GM19438 (cell line): ENCODE results near the gene CH25H.
"Not testable (repeated sequence)": the region's sequence is repeated elsewhere in the genome, so short reads cannot be mapped to it uniquely, and the experiment has no call there.

ENCODE experiments used
- ATAC-seq: cut with Tn5 transposase; IDR thresholded peaks from one replicate; pipeline ENCODE4 v1.9.1; 2021; ENCODE audit warnings: low read depth; ENCODE audit not compliant: unreplicated experiment

CH25H gene

DNA sequence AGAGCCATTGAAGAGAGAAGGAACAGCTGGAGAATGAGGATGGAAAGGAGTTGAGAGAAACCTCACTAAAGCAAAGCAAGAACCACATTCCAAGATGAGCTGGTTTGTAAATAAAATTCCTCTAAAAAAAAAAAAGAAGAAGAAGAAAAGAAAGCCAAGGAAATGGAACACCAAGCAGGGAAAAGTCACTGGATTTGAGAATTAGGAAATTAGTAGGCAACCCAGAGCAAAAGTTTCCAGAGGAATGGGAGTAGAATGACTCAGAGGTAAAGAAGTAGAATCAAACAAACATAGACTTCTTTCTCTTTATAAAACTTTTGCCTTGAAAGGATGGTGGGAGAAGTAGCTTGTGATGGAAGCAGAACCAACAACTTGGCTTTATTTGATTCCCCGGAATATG lies 3.9 kb downstream of the CH25H start:
- no peak for ATAC-seq

DNA sequence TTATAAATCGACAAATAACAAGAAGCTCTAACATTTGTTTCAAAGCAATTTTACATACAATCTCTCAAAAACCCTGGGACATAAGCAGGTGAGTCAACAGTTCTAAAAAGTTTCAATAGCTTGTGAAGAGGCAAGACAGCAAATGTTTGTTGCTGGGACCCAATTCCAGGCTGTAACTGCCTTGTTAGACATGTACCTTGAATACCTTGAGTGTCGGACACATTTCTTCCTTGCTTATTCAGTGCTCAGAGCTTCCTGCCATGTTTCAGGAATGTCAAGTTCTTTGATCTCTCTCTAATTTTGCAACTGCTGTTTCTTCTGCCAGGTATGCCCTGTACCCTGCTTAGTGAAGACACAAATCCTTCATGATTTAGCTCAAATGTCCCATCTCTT lies 5.1 kb downstream of the CH25H start:
- no peak for ATAC-seq

DNA sequence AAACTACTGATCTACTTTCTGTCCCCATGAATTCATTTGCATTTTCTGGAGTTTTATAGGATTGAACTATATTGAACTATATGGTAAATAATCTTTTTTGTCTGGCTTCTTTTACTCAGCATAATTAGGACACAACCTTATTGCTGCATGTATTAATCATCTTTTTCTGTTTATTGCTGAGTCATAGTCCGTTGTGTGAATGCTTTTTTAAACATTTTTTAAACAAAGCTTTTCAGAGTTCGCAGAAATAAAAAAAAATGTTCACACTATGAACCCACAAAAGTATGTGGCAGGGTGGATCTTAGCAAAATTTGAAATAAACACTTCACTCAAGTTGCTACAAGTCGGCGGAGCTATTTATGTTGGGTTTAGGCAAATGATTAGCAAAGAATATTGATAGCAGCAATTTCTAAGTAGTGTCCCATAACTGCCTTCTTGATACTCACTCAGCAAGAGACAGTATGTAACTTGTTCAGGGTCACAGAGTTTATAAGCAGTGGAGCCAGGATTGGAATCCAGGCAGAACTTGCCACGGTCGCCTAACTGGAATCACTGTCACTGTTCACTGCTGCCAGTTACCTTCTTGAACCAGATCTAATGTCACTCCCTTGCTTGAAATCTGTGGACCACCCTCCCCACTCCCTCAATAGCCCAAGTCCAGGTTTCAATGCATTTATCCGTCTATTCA lies 5.6 kb downstream of the CH25H start:
- no peak for ATAC-seq

DNA sequence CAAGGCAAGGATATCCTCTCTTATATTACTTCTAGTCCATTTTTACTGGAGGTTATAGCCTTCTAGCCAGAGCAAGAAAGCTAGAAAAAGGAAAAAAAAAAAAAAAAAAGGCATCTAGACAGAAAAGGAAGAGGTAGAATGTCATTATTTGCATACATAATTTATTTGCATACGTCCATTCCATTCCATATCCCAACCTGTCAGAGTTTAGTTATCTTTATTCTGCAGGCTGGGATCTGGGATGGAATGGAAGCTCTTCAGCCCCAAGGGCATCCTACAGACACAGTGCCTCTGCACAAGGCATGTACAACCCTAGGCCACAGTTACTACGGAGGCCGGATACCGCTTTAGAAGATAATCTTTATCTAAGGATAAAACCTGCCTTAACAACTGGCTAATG lies 9.6 kb downstream of the CH25H start:
- no peak for ATAC-seq

DNA sequence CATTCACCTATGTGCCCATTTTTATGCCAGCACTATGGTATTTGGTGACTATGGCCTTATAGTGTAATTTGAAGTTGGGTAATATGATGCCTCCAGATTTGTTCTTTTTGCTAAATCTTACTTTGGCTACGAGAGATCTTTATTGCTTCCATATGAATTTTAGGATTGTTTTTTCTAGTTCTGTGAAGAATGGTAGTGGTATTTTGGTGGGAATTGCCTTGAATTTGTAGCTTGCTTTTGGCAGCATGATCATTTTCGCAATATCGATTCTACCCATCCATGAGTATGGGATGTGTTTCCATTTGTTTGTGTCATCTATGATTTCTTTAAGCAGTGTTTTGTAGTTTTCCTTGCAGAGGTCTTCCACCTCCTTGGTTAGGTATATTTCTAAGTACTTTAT lies 15.8 kb downstream of the CH25H start:
- ATAC-seq = not testable (repeated sequence)

DNA sequence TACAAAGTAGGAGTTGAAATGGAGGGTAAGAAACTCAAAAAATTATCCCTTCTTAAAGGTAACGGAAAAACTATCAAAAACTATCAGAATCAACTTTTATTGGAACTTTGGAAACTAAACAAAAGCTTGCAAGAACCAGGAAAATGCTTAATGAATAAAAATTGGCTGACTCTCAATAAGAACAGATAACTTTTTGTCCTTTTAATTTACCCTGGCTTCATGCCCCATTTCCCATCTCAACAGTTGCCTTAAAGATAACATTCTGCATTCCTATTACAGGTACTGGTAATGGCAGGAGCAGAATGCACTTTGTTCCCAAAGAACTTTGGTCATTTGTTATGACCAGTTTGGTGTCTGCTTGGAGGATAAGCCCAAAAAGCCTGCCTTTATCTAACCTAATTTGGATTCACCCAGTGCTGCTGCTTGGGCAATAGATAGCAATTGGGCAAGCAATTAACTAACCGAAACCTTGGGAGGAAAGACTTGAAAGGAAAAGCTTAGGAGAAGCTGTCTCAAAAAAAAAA lies 17.8 kb downstream of the CH25H start:
- no peak for ATAC-seq

DNA sequence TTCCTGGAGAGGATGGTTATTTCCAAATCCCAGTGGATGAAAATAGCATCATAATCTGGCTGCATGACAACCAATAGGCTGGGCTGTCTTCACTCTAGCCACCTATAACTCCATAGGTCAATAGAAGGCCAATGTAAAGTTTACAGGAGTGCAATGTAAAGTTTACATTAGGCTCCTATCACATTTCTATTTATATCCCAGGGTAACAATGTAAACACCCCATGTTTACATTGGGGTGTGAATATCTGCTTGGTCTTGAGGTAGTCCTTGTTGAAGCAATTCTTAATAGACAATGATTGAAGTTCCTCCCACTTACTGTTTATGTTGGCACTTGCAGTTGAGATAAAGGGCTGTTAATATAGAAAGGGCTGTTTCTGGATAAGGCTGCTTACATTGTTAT lies 21.5 kb downstream of the CH25H start:
- no peak for ATAC-seq

DNA sequence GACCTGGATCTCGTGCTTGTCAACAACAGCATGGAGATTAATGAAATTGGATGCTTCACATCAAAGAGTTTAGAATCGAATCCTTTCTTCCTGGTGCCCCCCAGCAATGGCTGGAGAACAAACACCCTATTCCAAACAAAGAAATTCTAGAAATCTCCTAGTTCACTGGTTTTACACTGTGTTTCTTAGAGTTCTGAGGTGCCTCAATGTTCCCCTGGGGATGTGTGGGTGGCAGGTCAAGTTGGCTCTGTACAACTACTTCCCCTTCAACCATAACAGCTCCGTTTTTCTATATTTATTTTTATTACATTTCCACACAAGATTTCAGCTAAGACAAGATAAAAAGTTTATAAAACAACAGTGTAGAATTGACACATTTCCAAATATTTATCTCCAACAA lies 22.5 kb downstream of the CH25H start:
- ATAC-seq = no peak

DNA sequence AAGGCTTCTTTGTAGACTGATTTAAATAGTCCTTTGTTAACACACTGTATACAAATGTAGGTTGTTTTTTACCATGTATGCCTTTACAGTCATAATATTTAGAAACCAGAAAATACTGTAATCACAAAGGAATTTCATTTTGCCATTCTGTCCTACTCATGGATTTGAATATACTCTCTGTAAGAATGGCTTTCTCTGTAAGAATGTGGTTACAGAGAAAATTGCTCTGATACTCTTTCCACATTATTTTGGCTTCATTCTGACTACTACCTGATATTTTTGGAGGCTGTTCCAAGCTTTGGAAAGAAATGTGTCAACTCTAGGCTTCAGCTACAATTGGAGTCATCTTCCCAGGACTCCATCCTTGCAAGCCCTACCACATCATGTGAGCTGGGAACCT lies 23.5 kb downstream of the CH25H start:
- no peak for ATAC-seq

DNA sequence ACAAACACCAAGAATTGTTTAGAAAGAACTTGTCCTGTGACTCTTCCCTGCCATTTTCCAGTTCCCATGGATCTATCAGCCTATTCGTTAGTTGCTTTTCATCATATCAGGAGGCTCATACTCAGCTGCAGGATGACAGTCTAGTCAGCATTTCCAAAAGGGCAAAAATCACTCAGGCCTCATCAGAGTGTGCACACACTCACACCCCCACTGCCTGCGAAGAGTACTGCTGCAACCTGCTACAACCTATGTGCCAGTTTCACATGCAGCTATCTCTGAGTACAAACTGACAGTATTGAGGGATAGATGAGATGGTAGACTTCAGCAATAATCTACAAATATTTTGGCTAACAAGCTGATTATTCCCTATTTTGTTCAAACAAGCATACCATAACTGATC lies 24.2 kb downstream of the CH25H start:
- no peak for ATAC-seq

DNA sequence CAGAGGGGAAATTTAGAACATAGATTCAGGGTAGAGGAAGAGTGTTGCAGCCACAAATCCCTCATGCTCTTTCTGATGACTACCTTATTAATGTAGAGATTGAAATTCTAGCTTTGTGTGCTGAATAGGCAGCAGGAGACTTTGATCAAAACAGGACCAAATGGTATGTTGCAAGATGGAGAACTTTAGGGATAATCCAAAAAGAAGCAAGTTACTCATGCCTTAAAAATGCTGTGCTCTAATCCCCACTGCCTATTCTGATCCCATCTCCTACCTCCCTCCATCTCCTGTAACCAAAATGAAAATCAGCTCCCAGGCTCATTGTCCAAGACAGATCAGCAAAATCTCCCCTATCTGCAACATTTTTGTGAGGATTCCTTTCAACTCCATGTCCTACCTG lies 31.3 kb downstream of the CH25H start:
- no peak for ATAC-seq

DNA sequence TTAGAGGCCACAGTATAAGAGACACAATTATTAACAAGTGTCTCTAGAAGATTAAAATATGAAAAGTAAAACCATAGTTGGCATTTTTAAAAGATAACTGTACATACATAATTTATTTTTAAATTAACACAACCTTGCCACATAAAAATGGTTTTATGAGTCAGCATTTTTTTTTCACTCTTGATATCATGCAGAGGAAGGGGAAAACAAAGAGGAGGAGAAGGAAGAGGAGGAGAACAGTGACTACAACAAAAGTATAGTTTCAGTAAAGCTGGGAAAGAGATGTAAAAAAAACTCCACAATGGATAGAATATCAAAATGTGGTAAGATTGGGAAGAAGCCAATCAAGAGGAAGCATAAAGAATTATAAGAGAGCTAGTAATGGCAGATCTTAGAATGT lies 34.0 kb downstream of the CH25H start:
- ATAC-seq = no peak

DNA sequence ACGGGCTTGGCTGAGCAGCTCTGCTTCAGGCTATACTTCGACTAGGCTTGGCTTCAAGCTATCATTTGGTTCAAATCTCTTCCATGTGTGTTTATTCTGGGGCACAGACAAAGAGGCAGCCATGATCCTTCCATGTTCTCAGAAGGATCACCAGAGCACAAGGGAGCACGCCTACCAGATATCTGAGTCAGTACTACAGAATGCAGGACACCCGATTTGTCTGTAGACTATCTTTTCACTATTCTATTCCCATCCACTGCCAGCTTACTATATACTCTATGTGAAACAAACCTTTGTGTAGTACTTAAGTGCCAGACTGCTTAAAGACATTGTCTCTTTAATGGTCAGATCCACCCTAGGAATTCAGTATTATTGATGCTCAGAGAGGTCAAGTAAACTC lies 35.1 kb downstream of the CH25H start:
- ATAC-seq = no peak

DNA sequence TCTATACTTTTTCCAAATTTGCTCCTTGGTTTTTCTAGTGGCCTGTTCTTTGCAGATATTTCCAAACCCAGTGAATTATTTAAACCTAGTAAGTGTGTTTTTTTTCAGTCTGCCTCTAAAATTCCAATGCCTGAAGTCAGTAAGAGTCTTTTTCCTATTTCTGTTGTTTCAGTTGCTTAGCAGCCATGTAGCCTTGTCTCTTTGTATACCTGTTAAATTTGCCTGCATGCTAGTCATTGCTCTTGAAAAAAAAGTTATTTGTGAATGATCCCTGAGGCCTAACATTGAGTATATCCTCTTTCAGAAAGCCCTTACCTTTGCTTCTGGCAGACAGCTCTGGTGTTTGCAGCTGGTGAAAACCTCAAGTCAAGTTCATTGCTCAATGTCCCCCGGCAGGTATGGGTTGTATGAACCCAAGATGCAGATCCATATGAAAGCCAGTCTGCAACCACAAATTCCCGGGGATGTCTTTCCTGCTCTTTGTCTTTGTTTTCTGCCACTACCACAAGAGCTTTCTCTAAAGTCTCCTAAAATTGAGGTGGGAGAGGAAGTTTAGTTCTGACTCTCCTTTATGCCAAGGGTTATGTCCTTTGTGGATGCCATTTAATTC lies 35.7 kb downstream of the CH25H start:
- no peak for ATAC-seq

DNA sequence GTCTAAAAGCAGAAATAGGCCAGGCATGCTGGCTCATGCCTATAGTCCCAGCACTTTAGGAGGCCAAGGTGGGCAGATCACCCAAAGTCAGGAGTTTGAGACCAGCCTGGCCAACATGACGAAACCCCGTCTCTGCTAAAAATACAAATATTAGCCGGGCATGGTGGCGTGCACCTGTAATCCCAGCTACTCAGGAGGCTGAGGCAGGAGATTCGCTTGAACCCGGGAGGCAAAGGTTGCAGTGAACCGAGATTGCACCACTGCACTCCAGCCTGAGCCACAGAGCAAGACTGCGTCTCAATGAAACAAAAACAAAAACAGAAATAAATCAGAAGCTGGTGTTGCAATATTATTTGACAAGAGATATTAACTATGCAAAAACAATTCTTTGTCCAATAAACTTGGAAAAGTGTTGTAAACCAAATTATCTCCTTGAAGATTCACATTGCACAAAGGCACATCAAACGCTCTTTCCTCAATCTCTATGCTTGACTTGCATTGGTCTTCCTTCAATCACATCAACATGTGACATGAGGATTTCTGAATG lies 38.7 kb downstream of the CH25H start:
- ATAC-seq = not testable (repeated sequence)

DNA sequence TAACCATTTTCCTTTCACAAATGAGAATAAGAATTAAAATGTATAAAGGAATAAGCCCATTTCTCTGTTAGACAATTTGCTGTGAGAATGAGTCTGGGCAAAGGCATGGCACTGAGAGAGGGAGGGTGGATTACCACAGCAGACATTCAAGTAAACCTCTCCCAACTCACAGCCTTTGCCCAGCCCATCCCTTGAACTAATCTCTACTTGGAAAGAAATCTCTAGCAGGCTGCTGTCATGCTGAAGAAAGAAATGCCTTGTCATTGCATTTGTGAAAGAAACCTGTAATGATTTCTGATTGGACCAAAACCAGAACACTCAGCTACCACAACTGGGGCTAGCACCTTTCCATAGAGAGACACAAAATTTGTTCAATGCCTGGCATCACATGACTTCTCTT lies 39.2 kb downstream of the CH25H start:
- no peak for ATAC-seq

DNA sequence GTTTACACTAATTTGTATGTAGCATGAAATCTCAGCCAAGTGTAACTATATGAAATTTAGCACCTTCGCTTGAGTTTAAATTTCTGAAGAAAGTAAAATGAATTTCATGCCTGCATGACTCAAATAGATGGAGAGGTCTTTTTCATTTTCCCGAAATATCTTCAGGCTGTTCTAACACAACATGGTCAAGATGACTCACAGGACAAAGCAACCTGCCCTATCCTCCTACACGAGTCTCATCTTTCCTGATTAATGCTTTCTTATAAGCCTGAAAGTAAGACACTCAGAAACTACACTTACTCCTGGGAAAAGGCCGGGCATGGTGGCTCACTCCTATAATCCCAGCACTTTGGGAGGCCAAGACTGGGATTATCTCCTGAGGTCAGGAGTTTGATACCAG lies 41.2 kb downstream of the CH25H start:
- ATAC-seq = no peak

DNA sequence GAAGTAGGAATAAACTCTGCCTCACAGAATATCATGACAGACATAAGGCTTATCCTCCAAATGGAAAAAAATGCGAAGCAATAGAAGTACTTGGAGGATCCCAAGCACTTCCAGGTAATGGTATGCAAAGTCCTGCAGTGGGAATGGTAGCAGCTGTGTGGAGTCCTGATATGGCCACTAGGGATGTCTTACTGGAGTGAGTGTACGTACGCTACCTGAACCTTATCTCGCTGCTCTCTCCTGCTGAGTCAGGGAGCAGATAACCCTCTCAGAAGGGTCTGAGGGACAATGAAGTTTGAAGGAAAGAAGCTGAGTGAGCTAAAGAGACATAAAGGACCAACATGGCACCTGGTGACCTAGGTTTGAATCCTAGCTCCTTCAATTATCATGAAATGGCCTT lies 42.2 kb downstream of the CH25H start:
- no peak for ATAC-seq

DNA sequence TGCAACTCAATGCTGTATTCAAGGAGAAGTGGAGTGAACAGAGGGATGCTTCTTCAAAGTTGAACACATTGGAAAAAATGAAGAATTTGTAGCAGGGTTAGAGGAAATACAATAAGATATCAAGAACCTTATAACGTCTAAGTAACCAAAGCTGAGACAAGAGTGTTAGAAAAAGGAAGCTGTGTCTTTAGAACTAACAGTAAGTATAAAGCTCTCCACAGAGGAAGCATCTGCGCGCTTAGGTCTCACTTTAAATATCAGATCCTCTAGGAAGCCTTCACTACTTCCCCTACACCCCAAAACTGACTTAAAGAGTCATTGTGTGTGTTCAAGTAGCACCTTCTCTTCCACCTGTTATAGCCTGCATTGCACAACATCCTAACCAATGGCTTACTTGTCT lies 43.0 kb downstream of the CH25H start:
- ATAC-seq = peak; percentile 25

DNA sequence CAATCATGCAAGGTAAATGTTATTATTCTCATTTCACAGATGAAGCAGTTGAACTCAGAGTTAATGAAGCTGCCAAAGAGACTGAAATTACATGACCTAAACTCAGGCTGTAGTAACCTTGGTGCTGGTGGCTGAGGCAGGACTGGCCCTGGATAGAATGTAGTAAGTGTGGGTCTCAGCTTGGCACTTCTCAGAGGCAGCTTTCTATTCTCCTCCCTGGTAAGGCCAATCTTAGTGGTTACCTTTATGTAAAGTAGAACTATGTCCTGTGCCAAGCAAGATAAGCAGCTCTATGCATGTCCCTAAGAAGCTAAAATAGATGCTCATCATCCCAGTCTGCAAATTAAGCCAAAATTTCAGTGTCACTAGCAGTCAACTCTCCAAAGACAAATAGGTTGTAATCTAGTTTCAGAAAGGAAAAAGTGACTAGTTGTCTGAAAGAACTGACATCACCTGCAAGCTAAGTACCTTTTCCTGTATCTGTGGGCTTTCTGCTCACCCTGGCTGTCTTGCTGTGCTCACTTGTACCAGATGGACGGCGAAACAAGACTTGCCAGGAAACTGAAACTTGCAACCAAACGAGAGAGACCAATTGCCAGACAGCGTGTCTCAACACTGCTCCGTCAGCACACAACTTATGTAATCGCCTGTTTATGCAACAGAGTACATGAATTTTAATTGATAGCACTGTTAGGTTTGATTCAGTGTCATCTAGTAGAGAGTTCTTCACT lies 43.7 kb downstream of the CH25H start:
- ATAC-seq = peak; percentile 96

DNA sequence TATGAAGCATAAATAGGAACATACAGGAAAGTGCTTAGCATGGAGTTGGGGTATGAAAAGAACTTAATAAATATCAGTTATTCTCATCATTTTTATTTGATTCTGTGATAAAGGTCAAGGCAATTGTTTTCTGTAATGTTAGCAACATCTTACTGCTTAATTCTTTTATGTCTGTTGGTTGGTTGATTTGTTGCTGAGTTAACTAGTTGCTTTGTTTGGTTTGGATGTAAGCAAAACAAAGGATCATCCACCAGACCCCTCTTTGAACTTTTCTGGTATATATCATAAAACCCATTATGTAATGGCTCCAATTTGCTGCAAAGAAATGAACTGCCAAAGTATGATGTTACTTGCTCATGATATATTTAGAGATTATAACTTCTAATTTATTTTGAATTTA lies 44.5 kb downstream of the CH25H start:
- ATAC-seq = no peak

DNA sequence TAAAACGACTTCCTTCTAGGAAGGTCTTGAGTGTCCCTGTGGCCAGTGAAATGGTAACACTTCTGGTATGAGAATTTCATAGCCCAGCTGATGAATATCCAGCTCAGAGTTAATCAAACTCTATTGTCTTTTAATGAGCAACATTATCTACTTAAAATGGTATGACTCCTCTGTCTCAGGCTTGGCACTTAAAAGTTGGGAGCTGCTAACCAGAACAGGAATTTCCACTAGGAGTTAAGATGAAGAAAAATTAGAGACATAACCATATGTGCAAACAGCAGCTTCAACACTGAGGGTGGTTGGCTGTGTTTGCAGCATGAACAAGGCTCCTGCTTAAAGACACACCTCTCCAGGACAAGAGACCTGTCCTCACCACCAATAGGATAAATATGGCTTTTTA lies 46.8 kb downstream of the CH25H start:
- ATAC-seq = no peak
